Measurements from ENCODE around the gene TMEM63A. TPM values are rescaled to one million over a fixed set of nuclear protein-coding genes. Genes with fewer than 3 reads are reported as not detected.

Gene TMEM63A
- total RNA-seq, 1 donor from 2014 or later: 24.8 TPM

GRCh38 chr1:225853441-225853840, 28.7 kb downstream of the TMEM63A start:
- Mint-ChIP-seq H3K4me1 (peaks cover 9% of the 10 kb centered on the region), H3K9me3 (no peaks in the 10 kb centered on the region), H3K27me3 (ENCODE audit: low read depth) (no peaks in the 10 kb centered on the region), H3K27ac (ENCODE audit: unreplicated experiment) (no peak overlapping the region), H3K36me3 (ENCODE audit: low read depth) (peaks cover 9% of the 10 kb centered on the region), H3K4me3 (no peak overlapping the region)
- no peak for DNase-seq (ENCODE audit: low read depth, low spot score)
- no peak for TF ChIP-seq CTCF (conservative IDR thresholded peaks at IDR 0.05)

- Mint-ChIP-seq H3K4me3 (no peak overlapping the region), H3K36me3 (ENCODE audit: low read depth) (peaks cover 12% of the 10 kb centered on the region), H3K27me3 (ENCODE audit: low read depth) (no peaks in the 10 kb centered on the region), H3K4me1 (peaks cover 16% of the 10 kb centered on the region), H3K9me3 (no peaks in the 10 kb centered on the region), H3K27ac (ENCODE audit: unreplicated experiment) (no peak overlapping the region)
- no peak for DNase-seq (ENCODE audit: low read depth, low spot score)
- no peak for TF ChIP-seq CTCF (conservative IDR thresholded peaks at IDR 0.05)
Observed at GRCh38 chr1:225852413-225853124, 29.6 kb downstream of the TMEM63A start.

- H3K27ac Mint-ChIP-seq (ENCODE audit: unreplicated experiment): peak overlapping the region; percentile 92
- H3K4me1 Mint-ChIP-seq: peaks cover 16% of the 10 kb centered on the region
- no peak for DNase-seq (ENCODE audit: low read depth, low spot score)
- H3K4me3 Mint-ChIP-seq: no peak overlapping the region
- TF ChIP-seq CTCF (conservative IDR thresholded peaks at IDR 0.05): no peak
- H3K27me3 Mint-ChIP-seq (ENCODE audit: low read depth): no peaks in the 10 kb centered on the region
- no peaks in the 10 kb centered on the region for H3K9me3 Mint-ChIP-seq
- H3K36me3 Mint-ChIP-seq (ENCODE audit: low read depth): peaks cover 12% of the 10 kb centered on the region
Observed at GRCh38 chr1:225851805-225852204, 30.4 kb downstream of the TMEM63A start.

GRCh38 chr1:225850370-225850769, 31.8 kb downstream of the TMEM63A start:
- Mint-ChIP-seq H3K4me3 (no peak overlapping the region), H3K27me3 (ENCODE audit: low read depth) (no peaks in the 10 kb centered on the region), H3K9me3 (no peaks in the 10 kb centered on the region), H3K36me3 (ENCODE audit: low read depth) (peaks cover 12% of the 10 kb centered on the region), H3K27ac (ENCODE audit: unreplicated experiment) (no peak overlapping the region), H3K4me1 (peaks cover 16% of the 10 kb centered on the region)
- no peak for DNase-seq (ENCODE audit: low read depth, low spot score)
- TF ChIP-seq CTCF (conservative IDR thresholded peaks at IDR 0.05): no peak

- no peak for DNase-seq (ENCODE audit: low read depth, low spot score)
- no peak overlapping the region for H3K4me3 Mint-ChIP-seq
- peaks cover 12% of the 10 kb centered on the region for H3K36me3 Mint-ChIP-seq (ENCODE audit: low read depth)
- TF ChIP-seq CTCF (conservative IDR thresholded peaks at IDR 0.05): no peak
- H3K27ac Mint-ChIP-seq (ENCODE audit: unreplicated experiment): no peak overlapping the region
- no peaks in the 10 kb centered on the region for H3K9me3 Mint-ChIP-seq
- H3K27me3 Mint-ChIP-seq (ENCODE audit: low read depth): no peaks in the 10 kb centered on the region
- peaks cover 16% of the 10 kb centered on the region for H3K4me1 Mint-ChIP-seq
Observed at GRCh38 chr1:225849925-225850324, 32.3 kb downstream of the TMEM63A start.
